Astrocyte (in vitro differentiated cells and primary cell): Measurements from ENCODE around the gene OSBP. TPM values are rescaled to one million over a fixed set of nuclear protein-coding genes. Genes with fewer than 3 reads are reported as not detected.

ENCODE experiments used
- DNase-seq: peaks from one replicate; pipeline ENCODE4 v3.0.0-alpha.2; 2010; ENCODE audit warnings: low read depth
- FAIRE-seq: peaks from 2 replicates; lab custom pipeline; 2011; peaks lifted over from hg19 to GRCh38; lab: Jason Lieb, UNC
- H2AFZ ChIP-seq: 2 replicates; pipeline ENCODE4 v1.6.0; 2012; ENCODE audit warnings: low read depth, low read length, inconsistent platforms
- H3K27ac ChIP-seq: 2 replicates; pipeline ENCODE4 v1.5.1; 2011; ENCODE audit warnings: low read depth, low read length, inconsistent platforms
- H3K27me3 ChIP-seq: 2 replicates; pipeline ENCODE4 v1.6.0; 2011; ENCODE audit warnings: low read length, inconsistent platforms; ENCODE audit not compliant: insufficient read depth
- H3K36me3 ChIP-seq: 2 replicates; pipeline ENCODE4 v1.5.1; 2011; ENCODE audit warnings: low read length, inconsistent platforms; ENCODE audit not compliant: insufficient read depth
- H3K4me1 ChIP-seq: 2 replicates; pipeline ENCODE4 v1.5.1; 2011; ENCODE audit warnings: low read length, inconsistent platforms; ENCODE audit not compliant: insufficient read depth
- H3K4me2 ChIP-seq: 2 replicates; pipeline ENCODE4 v1.6.0; 2012; ENCODE audit warnings: low read length, inconsistent platforms
- H3K4me3 ChIP-seq: 2 replicates; pipeline ENCODE4 v1.5.1; 2011; ENCODE audit warnings: low read depth, mild to moderate bottlenecking, low read length, inconsistent platforms; ENCODE audit not compliant: insufficient read depth
- H3K79me2 ChIP-seq: 2 replicates; pipeline ENCODE4 v1.6.0; 2012; ENCODE audit warnings: mild to moderate bottlenecking, low read length, inconsistent platforms; ENCODE audit not compliant: insufficient read depth
- H3K9ac ChIP-seq: 2 replicates; pipeline ENCODE4 v1.6.0; 2012; ENCODE audit warnings: mild to moderate bottlenecking, low read length, inconsistent platforms
- H3K9me3 ChIP-seq: 2 replicates; pipeline ENCODE4 v1.5.1; 2012; ENCODE audit warnings: low read depth, mild to moderate bottlenecking, low read length, inconsistent platforms; ENCODE audit not compliant: insufficient read depth
- H4K20me1 ChIP-seq: 2 replicates; pipeline ENCODE4 v1.6.0; 2012; ENCODE audit warnings: low read length, inconsistent platforms; ENCODE audit not compliant: insufficient read depth
- H3K27ac Mint-ChIP-seq: one replicate; pipeline ENCODE4 v1.8.0; 2021; ENCODE audit warnings: mild to moderate bottlenecking, mixed read lengths; ENCODE audit not compliant: unreplicated experiment
- H3K27me3 Mint-ChIP-seq: one replicate; pipeline ENCODE4 v1.8.0; 2021; ENCODE audit warnings: low read depth, mixed read lengths; ENCODE audit not compliant: unreplicated experiment
- H3K36me3 Mint-ChIP-seq: one replicate; pipeline ENCODE4 v1.8.0; 2021; ENCODE audit warnings: low read depth, mixed read lengths; ENCODE audit not compliant: unreplicated experiment
- H3K4me1 Mint-ChIP-seq: one replicate; pipeline ENCODE4 v1.8.0; 2021; ENCODE audit warnings: low read depth, mixed read lengths; ENCODE audit not compliant: unreplicated experiment
- H3K4me3 Mint-ChIP-seq: one replicate; pipeline ENCODE4 v1.8.0; 2021; ENCODE audit warnings: mild to moderate bottlenecking, moderate library complexity, mixed read lengths; ENCODE audit not compliant: unreplicated experiment
- H3K9me3 Mint-ChIP-seq: one replicate; pipeline ENCODE4 v1.8.0; 2021; ENCODE audit warnings: mild to moderate bottlenecking, mixed read lengths; ENCODE audit not compliant: unreplicated experiment
- CTCF ChIP-seq: IDR thresholded peaks from 2 replicates; pipeline ENCODE4 v1.5.1; 2011; ENCODE audit warnings: low read depth, mild to moderate bottlenecking, inconsistent platforms, low read length, moderate library complexity; ENCODE audit not compliant: insufficient read depth
- EZH2 ChIP-seq: IDR thresholded peaks from 2 replicates; pipeline ENCODE4 v1.6.1; 2012; ENCODE audit warnings: mild to moderate bottlenecking, low read length, inconsistent platforms; ENCODE audit not compliant: insufficient read depth
- total RNA-seq: library from RNA; stranded (reverse); gene quantifications from 2 replicates; pipeline ENCODE4 v1.2.1, GENCODE V29; 2021

Gene OSBP
- total RNA-seq, 1 donor from 2014 or later: 48.6 TPM

DNA sequence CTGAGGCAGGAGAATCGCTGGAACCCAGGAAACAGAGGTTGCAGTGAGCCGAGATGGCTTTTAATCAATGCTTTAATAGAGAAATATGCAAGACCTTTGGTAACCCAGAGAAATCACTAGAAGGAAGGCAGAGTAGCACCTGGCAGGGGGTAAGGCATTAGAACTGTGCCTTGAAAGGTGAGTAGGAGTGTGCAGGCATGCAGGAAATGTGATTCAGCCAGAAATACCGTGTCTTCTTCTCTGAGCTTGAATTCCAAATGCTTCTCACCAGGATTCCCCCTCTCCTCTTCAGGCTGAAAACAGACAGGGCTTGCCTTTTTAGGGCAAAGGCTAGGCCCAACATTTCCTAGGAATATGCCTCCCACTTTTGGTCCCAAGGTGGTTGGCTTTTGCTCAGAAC, 53.3 kb downstream of the OSBP start:
- Histone ChIP-seq H3K4me1 (peaks cover 4% of the 10 kb centered on the region), H3K36me3 (no peaks in the 10 kb centered on the region), H3K9me3 (no peaks in the 10 kb centered on the region), H3K27me3 (no peaks in the 10 kb centered on the region), H3K4me2 (no peak overlapping the region), H3K27ac (no peak overlapping the region), H4K20me1 (no peaks in the 10 kb centered on the region), H3K4me3 (no peak overlapping the region), H2AFZ (no peak overlapping the region), H3K79me2 (no peaks in the 10 kb centered on the region), H3K9ac (no peak overlapping the region)
- H3K36me3 Mint-ChIP-seq: no peaks in the 10 kb centered on the region
- DNase-seq: no peak
- FAIRE-seq: no peak
- H3K27me3 Mint-ChIP-seq: no peaks in the 10 kb centered on the region
- H3K27ac Mint-ChIP-seq: peak overlapping the region; percentile 84
- no peak for TF ChIP-seq CTCF
- TF ChIP-seq EZH2: no peak
- peaks cover 4% of the 10 kb centered on the region for H3K4me1 Mint-ChIP-seq
- peak overlapping the region; percentile 8 for H3K4me3 Mint-ChIP-seq
- H3K9me3 Mint-ChIP-seq: no peaks in the 10 kb centered on the region

DNA sequence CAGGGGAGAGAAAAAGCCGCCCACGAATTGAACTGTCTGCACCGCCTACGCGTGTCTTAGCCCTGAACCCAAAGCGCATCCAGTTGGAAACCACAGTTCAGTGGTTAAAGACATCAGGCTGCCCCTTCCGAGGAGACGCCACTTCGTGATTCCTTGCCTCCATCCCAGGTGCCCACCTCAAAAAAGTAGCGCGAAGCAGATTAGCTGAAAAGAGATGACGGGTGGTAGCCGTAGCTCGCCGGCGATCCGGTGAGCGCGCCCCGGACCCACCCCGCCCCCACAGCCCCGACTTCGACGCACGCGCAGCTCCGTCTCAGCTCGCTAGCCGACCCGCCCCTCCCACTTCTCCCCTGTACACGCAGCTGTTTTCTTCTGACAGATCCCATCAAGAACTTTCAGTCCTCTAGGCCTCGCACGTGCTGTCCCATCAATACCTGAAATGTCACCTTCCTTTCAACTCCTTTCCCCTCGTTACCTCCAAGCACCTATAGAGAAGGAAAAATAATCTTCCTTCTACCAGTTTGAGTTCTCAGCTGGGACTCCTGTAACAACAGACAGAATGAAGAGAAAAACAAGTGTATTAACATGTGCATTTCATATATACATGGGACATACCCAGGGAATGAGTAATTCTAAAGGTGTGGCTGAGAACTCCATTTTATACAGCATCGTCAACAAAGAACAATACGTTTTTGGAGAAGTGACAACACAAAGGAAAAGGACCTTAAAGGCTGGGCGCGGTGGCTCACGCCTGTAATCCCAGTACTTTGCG, 54.7 kb downstream of the OSBP start:
- Mint-ChIP-seq H3K4me3 (peak overlapping the region; percentile 97), H3K9me3 (no peaks in the 10 kb centered on the region), H3K27ac (peak overlapping the region; percentile 98), H3K36me3 (no peaks in the 10 kb centered on the region), H3K4me1 (peaks cover 4% of the 10 kb centered on the region), H3K27me3 (no peaks in the 10 kb centered on the region)
- Histone ChIP-seq H4K20me1 (no peaks in the 10 kb centered on the region), H3K79me2 (no peaks in the 10 kb centered on the region), H3K36me3 (no peaks in the 10 kb centered on the region), H2AFZ (peak overlapping the region; percentile 90), H3K4me3 (peak overlapping the region; percentile 87), H3K4me2 (peak overlapping the region; percentile 93), H3K27me3 (no peaks in the 10 kb centered on the region), H3K4me1 (peaks cover 4% of the 10 kb centered on the region), H3K9me3 (no peaks in the 10 kb centered on the region), H3K9ac (peak overlapping the region; percentile 87), H3K27ac (peak overlapping the region; percentile 83)
- TF ChIP-seq CTCF: no peak
- no peak for TF ChIP-seq EZH2
- FAIRE-seq (no peak), DNase-seq (peak; percentile 72)

- peak overlapping the region; percentile 83 for H3K27ac ChIP-seq
- Mint-ChIP-seq H3K4me1 (peaks cover 4% of the 10 kb centered on the region), H3K27ac (peak overlapping the region; percentile 98), H3K4me3 (peak overlapping the region; percentile 97), H3K27me3 (no peaks in the 10 kb centered on the region), H3K9me3 (no peaks in the 10 kb centered on the region), H3K36me3 (no peaks in the 10 kb centered on the region)
- H3K36me3 ChIP-seq: no peaks in the 10 kb centered on the region
- no peak for TF ChIP-seq CTCF
- peaks cover 4% of the 10 kb centered on the region for H3K4me1 ChIP-seq
- no peaks in the 10 kb centered on the region for H3K9me3 ChIP-seq
- no peaks in the 10 kb centered on the region for H3K79me2 ChIP-seq
- H3K4me2 ChIP-seq: peak overlapping the region; percentile 93
- no peaks in the 10 kb centered on the region for H3K27me3 ChIP-seq
- H4K20me1 ChIP-seq: no peaks in the 10 kb centered on the region
- FAIRE-seq (no peak), DNase-seq (peak; percentile 66)
- peak overlapping the region; percentile 87 for H3K4me3 ChIP-seq
- peak overlapping the region; percentile 87 for H3K9ac ChIP-seq
- H2AFZ ChIP-seq: peak overlapping the region; percentile 90
Measured at GRCh38 chr11:59560290-59560701, 55.3 kb downstream of the OSBP start.
